ENCODE measurements around the gene LY6G6C.

Gene LY6G6C

DNA sequence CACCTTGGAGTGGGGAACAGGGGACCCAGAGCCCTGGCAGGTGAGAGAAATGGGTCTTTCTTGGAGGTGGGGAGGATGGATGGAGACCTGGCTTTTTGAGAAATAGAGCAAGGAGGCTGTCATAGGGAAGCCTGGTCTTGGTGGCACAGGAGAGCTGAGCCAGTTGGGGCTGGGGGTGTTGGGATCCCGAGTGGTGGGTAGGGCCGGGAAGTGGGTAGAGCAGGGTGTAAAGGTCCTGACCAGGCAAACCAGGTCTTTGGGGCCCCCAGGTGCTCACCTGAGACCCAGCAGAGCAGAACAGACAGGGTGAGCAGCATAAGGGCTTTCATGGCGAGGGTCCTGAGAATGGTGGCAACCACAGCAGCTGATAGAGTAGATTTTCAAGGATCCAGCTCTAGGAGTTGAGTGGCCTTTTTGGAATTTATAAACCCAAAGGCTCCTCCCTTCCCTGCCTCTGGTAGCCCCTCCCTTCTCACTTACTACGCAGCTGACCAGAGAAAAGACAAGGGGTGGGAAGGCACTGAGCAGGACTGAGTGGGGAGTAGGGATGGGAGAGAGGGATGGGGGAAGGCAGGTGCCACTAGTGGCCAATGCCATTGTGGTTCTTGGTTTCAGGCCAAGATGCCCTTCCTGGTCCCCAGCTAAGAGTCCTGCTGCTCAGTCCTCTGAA lies at the start of gene LY6G6C:
Gene LY6G6C, minus strand, starts transcription at position 396 of the 670 bp plus-strand sequence. Its CDS starts 67 bp downstream, at position 329.
- DNase-seq (ENCODE audit: low spot score), result no peak

- no peak for DNase-seq (ENCODE audit: low spot score)
Measured at GRCh38 chr6:31770860-31771259, 49.3 kb upstream of the LY6G6C start.

GRCh38 chr6:31769684-31770371 lies 48.3 kb upstream of the LY6G6C start:
- DNase-seq (ENCODE audit: low spot score), result peak; percentile 83

- no peak for DNase-seq (ENCODE audit: low spot score)
Measured at GRCh38 chr6:31768363-31769257, 47.1 kb upstream of the LY6G6C start.

- DNase-seq (ENCODE audit: low spot score), result no peak
Measured at GRCh38 chr6:31767096-31767645, 45.6 kb upstream of the LY6G6C start.

DNA sequence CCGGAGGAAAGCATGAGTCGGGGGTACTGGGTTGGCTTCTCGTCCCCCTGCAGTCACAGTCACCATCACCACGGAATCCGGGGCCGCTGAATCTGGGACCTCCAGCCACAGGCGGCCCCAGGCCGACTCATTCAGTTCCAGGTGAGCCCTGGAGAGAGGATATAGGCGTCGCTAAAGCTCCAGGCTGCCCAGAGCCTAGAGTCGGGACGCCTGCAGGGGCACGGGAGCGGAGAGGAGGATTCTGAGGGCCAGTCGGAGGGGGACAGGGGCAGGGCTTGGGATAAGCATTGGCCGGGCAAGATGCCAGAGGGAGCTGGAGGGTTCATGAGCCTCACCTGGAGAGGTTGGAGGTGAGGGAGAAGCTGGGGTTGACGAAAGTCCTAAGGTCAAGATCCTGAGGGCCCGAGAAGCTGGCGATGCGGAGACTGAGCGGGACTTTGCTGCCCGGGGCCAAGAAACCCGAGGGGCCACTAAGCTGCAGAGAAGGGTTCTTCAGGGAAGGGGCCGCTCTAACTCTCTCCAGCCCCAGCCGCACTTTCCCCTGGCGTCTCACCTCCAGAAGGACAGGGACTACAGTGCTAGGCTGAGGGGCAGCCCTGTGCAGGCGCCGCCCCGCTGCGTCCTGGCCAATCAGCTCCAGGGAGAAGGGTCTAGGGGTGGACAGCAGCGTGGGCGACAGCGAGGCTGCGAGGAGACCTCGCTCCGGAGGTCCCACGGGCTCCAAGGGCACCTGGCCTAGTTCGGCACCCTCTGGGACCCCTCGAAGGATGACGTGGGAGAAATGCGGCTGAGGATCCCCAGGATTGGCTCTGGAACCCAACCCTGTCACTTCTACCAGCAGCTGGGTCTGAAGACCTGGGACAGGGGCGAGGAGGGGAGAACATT lies 44.6 kb upstream of the LY6G6C start:
- DNase-seq (ENCODE audit: low spot score), result peak; percentile 56

- no peak for DNase-seq (ENCODE audit: low spot score)
Measured at GRCh38 chr6:31765559-31765909, 44.0 kb upstream of the LY6G6C start.

- no peak for DNase-seq (ENCODE audit: low spot score)
Measured at GRCh38 chr6:31764198-31764597, 42.7 kb upstream of the LY6G6C start.

- DNase-seq (ENCODE audit: low spot score), result peak; percentile 81
Measured at GRCh38 chr6:31763619-31763940, 42.0 kb upstream of the LY6G6C start.

GRCh38 chr6:31762878-31763618 lies 41.5 kb upstream of the LY6G6C start:
- no peak for DNase-seq (ENCODE audit: low spot score)

DNA sequence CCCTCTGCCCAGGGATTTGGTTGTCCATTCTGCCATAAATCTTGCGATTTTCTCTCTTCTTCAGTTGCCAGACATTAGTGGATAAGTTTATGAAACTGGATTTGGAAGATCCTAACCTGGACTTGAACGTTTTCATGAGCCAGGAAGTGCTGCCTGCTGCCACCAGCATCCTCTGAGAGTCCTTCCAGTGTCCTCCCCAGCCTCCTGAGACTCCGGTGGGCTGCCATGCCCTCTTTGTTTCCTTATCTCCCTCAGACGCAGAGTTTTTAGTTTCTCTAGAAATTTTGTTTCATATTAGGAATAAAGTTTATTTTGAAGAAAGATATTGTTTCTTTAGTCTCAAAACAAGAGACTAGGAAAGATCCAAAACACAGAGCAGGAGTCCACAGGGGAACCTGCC lies 40.8 kb upstream of the LY6G6C start, which contains the start of gene SAPCD1:
Gene SAPCD1, plus strand, starts transcription at position 301 of the 400 bp plus-strand sequence. CDS start 399 bp downstream, outside the sequence.
- DNase-seq (ENCODE audit: low spot score), result no peak

GRCh38 chr6:31761343-31761742 lies 39.8 kb upstream of the LY6G6C start:
- DNase-seq (ENCODE audit: low spot score), result no peak

DNA sequence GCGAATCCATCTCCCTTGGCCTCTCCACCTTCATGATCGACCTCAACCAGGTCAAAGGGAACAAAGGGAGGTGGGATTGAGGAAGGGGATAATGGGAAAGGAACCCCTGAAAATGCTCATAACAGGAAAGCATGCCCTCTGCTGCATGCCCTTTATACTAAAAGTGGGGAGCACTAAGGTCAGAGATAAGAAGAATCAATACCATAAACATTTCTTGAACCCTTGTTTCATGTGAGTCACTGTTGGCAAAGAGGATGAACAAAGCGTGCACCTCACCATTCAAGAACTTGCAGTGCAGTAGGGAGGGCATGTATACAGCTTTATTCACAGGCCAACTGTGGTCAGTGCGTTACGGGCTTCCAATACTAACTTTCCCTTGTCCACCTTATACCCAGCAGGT lies 39.2 kb upstream of the LY6G6C start:
- no peak for DNase-seq (ENCODE audit: low spot score)

GRCh38 chr6:31758281-31758680 lies 36.7 kb upstream of the LY6G6C start:
- DNase-seq (ENCODE audit: low spot score), result no peak

DNA sequence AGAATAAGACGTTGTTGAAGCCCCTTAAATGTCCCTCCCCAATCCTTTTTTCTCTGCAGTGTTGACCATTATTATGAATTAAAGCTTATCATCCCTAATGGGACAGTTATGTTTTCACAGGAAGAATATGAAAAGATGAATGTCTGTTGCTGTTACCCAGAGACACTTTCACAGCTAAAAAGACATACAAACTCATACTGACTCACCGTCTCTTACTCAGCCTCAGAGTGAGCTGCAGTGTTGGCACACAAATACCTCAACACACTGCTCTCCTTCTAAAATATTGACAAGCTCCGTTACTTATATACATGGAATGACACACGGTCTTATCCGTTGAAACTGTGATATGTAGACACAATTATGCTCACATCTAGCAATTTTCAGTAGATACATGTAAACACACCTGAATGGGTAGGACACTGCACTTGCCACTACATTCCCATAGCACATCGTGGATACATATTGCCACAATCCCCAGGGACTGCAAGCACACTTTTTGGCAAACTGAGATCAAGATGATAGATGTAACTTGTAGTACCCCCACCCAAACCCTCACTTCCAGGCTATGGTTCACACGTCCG lies 31.3 kb upstream of the LY6G6C start:
- DNase-seq (ENCODE audit: low spot score), result peak; percentile 66

DNA sequence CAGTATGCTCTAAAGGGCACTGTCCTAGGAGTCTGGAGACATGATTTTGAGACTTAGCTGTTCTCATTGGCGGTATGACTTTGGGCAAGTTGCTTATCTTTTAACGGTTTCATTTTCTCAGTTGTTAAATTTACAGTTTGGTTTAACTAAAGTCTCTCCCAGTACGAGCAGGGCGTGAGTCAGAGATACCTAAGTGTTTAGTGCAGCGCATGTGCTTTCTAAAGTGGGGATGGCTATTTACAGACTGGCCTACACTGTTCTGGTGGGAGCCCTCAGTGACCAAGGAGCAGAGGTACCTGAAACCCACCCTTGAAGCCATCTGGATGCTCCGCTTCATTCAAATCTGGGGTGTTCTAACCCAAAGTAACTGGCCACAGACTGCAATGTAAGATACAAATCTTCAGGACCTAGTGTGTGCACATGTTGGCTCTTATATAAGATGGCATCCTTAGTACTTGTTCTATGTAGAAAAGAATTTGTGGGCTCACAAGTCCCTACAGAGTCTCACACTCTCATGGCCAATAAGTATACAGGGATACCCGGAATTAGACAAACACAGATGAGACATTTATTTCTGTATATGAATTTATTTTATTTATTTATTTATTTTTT lies 29.0 kb upstream of the LY6G6C start:
- DNase-seq (ENCODE audit: low spot score), result no peak

GRCh38 chr6:31749301-31750036 lies 27.9 kb upstream of the LY6G6C start:
- no peak for DNase-seq (ENCODE audit: low spot score)

- DNase-seq (ENCODE audit: low spot score), result no peak
Measured at GRCh38 chr6:31744422-31744821, 22.9 kb upstream of the LY6G6C start.

DNA sequence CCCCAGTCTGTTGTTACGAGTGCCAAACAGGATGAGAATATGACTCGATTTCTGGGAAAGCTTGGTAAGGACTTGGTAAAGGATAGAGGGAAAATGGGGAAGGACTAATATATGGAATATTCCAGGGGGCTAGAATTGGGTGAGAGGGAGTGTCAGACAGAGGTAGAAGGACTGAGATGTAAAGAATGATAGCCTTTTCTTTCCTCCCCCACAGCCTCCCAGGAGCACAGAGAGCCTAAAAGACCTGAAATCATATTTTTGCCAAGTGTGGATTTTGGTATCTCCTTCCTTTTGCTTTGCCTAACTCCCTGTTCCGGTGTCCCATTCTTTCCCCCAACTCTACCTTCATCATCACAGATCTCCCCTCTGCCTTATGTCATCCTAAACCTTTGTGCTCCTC lies 21.3 kb upstream of the LY6G6C start:
- no peak for DNase-seq (ENCODE audit: low spot score)
